Thymus (tissue), 14 donors: ENCODE measurements around the gene FKBP10. TPM values are rescaled to one million over a fixed set of nuclear protein-coding genes. Genes with fewer than 3 reads are reported as not detected.
A peak's percentile ranks its signal among the peaks of the same experiment; 100 is the strongest.

Experiments used
- DNase-seq, 9 donors: peaks; one replicate each; pipeline ENCODE4 v3.0.0-alpha.2; 2013; ENCODE audit warnings: low spot score in 9 of 9, low read depth in 6 of 9, missing footprints in 1 of 9
- H3K27ac ChIP-seq, 2 donors: one replicate each; pipeline ENCODE4 v1.5.1; 2013; ENCODE audit warnings: control low read depth in 1 of 2, low read depth in 1 of 2, low read length in 1 of 2, mild to moderate bottlenecking in 1 of 2, moderate library complexity in 1 of 2
- H3K27me3 ChIP-seq, 2 donors: one replicate each; pipeline ENCODE4 v1.5.1; 2013; ENCODE audit warnings: low read length in 1 of 2; ENCODE audit not compliant: control insufficient read depth in 2 of 2, insufficient read depth in 1 of 2
- H3K36me3 ChIP-seq, 2 donors: one replicate each; pipeline ENCODE4 v1.5.1; 2013; ENCODE audit warnings: low read length in 1 of 2, mild to moderate bottlenecking in 1 of 2, moderate library complexity in 1 of 2; ENCODE audit not compliant: control insufficient read depth in 2 of 2, insufficient read depth in 2 of 2
- H3K4me1 ChIP-seq, 2 donors: one replicate each; pipeline ENCODE4 v1.5.1; 2013; ENCODE audit warnings: low read length in 2 of 2; ENCODE audit not compliant: control insufficient read depth in 2 of 2, insufficient read depth in 2 of 2
- H3K4me3 ChIP-seq, 2 donors: one replicate each; pipeline ENCODE4 v1.5.1; 2013; ENCODE audit warnings: low read length in 2 of 2, control low read depth in 1 of 2, mild to moderate bottlenecking in 1 of 2
- H3K9me3 ChIP-seq, 2 donors: one replicate each; pipeline ENCODE4 v1.5.1; 2013; ENCODE audit warnings: low read length in 1 of 2, mild to moderate bottlenecking in 1 of 2; ENCODE audit not compliant: control insufficient read depth in 2 of 2, insufficient read depth in 1 of 2
- WGBS: extraction: QIAGEN DNeasy Blood & Tissue Kit; methylation state at CpG from one replicate; pipeline ENCODE4 v1.1.7; 2013; 5-methylcytosine and 5-hydroxymethylcytosine counted together
- long read RNA-seq, 10 donors: transcript quantifications; one replicate each; lab custom pipeline, GENCODE V29; 2026
- polyA plus RNA-seq: library from polyadenylated mRNA; stranded (reverse); fragments of 200-250 nt; gene quantifications from one replicate; pipeline ENCODE4 v1.2.3, GENCODE V29; 2013
- total RNA-seq: library from RNA; stranded (reverse); fragments of 120-200 nt; gene quantifications from one replicate; pipeline ENCODE4 v1.2.4, GENCODE V29; 2013
- donor health status: healthy.

The FKBP10 gene, protein sequence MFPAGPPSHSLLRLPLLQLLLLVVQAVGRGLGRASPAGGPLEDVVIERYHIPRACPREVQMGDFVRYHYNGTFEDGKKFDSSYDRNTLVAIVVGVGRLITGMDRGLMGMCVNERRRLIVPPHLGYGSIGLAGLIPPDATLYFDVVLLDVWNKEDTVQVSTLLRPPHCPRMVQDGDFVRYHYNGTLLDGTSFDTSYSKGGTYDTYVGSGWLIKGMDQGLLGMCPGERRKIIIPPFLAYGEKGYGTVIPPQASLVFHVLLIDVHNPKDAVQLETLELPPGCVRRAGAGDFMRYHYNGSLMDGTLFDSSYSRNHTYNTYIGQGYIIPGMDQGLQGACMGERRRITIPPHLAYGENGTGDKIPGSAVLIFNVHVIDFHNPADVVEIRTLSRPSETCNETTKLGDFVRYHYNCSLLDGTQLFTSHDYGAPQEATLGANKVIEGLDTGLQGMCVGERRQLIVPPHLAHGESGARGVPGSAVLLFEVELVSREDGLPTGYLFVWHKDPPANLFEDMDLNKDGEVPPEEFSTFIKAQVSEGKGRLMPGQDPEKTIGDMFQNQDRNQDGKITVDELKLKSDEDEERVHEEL
- total RNA-seq, result 9.1 TPM
- polyA plus RNA-seq, result 9.6 TPM
- long read RNA-seq, donor 1, result 0 reads
- long read RNA-seq, donor 2, result 0 reads
- long read RNA-seq, donor 3, partial matches to known transcripts, result 0 of 3 reads
- long read RNA-seq, donor 3, other reads (novel, unspliced or antisense), result 0 of 3 reads
- long read RNA-seq, donor 4, partial matches to known transcripts, result 0 of 1 reads
- long read RNA-seq, donor 4, other reads (novel, unspliced or antisense), result 0 of 1 reads
- long read RNA-seq, donor 5, transcript FKBP10-201 (10 exons, 2,662 nt), result major isoform, 7 of 20 reads
- long read RNA-seq, donor 5, partial matches to known transcripts, result 12 of 20 reads
- long read RNA-seq, donor 5, other reads (novel, unspliced or antisense), result 0 of 20 reads
- long read RNA-seq, donor 6, partial matches to known transcripts, result 0 of 5 reads
- long read RNA-seq, donor 6, other reads (novel, unspliced or antisense), result 0 of 5 reads
- long read RNA-seq, donor 7, partial matches to known transcripts, result 0 of 1 reads
- long read RNA-seq, donor 7, other reads (novel, unspliced or antisense), result 0 of 1 reads
- long read RNA-seq, donor 8, result 0 reads
- long read RNA-seq, donor 9, partial matches to known transcripts, result 0 of 3 reads
- long read RNA-seq, donor 9, other reads (novel, unspliced or antisense), result 0 of 3 reads
- long read RNA-seq, donor 10, result 0 reads

DNA sequence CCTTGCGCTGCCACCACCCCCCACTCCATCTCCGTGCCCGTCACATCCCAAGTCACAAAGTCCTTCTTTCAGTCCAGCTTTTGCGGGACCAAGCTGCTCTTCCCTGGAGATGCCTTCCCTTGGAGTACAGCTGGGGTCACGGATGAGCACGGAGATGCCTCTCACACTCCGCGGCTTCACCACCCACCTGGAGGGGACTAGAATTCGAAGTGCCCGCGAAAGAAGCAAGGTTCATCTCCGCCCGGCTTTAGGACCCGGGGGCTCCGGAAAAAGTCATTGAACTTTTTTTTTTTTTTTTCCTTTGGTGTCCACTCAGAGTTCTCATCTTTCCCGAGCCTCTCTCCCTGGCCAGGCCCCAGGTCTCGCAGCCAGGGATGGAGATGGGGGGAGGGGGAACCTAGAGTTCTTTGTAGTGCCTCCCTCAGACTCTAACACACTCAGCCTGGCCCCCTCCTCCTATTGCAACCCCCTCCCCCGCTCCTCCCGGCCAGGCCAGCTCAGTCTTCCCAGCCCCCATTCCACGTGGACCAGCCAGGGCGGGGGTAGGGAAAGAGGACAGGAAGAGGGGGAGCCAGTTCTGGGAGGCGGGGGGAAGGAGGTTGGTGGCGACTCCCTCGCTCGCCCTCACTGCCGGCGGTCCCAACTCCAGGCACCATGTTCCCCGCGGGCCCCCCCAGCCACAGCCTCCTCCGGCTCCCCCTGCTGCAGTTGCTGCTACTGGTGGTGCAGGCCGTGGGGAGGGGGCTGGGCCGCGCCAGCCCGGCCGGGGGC lies at the start of gene FKBP10:
TSS of gene FKBP10 (plus strand) at position 624 of the 771 bp plus-strand sequence. CDS start at position 655, 31 bp downstream.
- H3K4me1 ChIP-seq, result peaks cover 9 to 14% of the 10 kb centered on the region in 2 donors
- no peaks in the 10 kb centered on the region for H3K36me3 ChIP-seq
- peak in 1 of 9 donors; percentile 60 for DNase-seq
- H3K27ac ChIP-seq, result no peak within 1 kb of the TSS
- WGBS, result 9% methylated on average over 35 of the region's 35 CpGs
- H3K4me3 ChIP-seq, result peak within 1 kb of the TSS; percentile 14 to 78
- peaks cover 2 to 7% of the 10 kb centered on the region in 2 donors for H3K9me3 ChIP-seq
- peaks cover 34 to 65% of the 10 kb centered on the region in 2 donors for H3K27me3 ChIP-seq

DNA sequence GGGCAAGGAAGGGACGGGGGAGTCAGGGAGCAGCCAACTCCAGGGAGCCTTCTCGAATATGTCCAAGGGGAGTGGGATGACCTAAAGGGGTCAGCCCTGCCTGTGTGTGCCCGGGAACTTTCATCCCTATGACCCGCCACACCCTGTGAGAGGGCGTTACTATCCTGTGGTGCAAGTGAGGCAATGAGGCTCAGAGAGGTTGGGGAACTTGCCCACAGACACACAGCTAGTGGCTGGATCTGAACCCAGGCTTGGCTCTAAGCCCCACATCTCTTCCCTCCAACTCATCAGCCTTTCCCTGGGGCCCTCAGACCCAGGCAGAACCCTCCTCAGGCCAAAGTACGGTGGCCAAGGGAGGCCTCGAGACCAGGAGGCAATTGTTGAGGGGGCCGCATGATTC lies 49.5 kb upstream of the FKBP10 start:
- no peak for DNase-seq
- H3K36me3 ChIP-seq, result peaks cover 3 to 54% of the 10 kb centered on the region in 2 donors
- WGBS, result 97% methylated on average over 8 of the region's 8 CpGs
- H3K27ac ChIP-seq, result no peak overlapping the region
- H3K27me3 ChIP-seq, result no peaks in the 10 kb centered on the region
- no peaks in the 10 kb centered on the region for H3K4me1 ChIP-seq
- H3K4me3 ChIP-seq, result no peak overlapping the region
- H3K9me3 ChIP-seq, result no peaks in the 10 kb centered on the region

DNA sequence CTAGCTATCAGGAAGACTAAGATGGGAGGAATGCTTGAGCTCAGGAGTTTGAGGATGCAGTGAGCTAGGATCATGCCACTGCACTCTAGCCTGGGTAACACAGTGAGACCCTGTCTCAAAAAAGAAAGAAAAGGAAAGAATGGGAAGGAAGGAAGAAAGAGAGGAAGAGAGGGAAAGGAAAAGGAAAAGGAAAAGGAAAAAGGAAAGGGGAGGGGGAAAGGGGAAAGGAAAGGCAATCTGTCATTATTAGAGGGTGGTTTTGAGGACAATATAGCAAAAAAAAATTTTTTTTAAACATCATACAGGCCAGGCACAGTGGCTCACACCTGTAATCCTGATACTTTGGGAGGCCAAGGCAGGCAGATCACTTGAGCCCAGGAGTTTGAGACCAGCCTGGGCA lies 46.7 kb upstream of the FKBP10 start:
- no peak overlapping the region for H3K27ac ChIP-seq

DNA sequence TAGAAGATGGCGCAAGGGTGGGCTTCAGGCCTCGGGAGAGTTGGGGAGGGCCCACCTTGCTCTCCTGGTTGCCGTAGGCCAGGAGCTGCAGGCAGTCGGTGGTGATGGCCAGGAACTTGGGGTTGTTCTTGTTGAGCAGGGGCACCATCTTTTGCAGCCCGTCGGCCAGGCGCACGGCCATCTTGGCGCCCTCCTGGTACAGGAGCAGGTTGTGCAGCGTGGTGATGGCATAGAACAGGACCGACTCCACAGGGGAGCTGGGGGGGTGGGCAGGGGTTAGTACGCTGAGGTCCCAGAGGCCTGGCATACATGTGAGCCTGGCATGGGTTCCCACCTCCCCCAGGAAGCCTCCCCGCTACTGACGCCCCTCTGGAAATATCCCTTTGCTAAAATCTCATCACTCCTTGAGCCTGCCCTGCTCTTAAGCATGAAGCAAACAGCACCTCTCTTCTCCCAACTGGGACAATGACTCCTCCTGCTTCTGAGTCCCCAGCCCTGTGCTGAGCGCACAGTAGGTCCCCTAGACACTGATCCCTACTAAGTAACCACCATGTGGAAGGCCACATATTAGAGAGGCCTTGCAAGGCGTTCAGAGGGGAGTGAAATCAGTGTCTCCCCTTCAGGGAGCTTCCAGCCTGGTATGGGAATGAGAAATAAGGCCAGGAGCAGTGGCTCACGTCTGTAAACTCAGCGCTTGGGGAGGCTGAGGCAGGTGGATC lies 45.3 kb upstream of the FKBP10 start:
- Histone ChIP-seq H3K27me3 (no peaks in the 10 kb centered on the region), H3K36me3 (peaks cover 11 to 56% of the 10 kb centered on the region in 2 donors), H3K4me1 (peaks cover 0 to 3% of the 10 kb centered on the region in 2 donors), H3K9me3 (peaks cover 0 to 1% of the 10 kb centered on the region in 2 donors), H3K27ac (no peak overlapping the region), H3K4me3 (no peak overlapping the region)
- 97% methylated on average over 18 of the region's 18 CpGs for WGBS
- DNase-seq, result no peak

More for the DNA sequence above, 46.7 kb upstream of the FKBP10 start:
- Histone ChIP-seq H3K4me3 (no peak overlapping the region), H3K4me1 (no peaks in the 10 kb centered on the region), H3K36me3 (peaks cover 7 to 57% of the 10 kb centered on the region in 2 donors), H3K9me3 (peaks cover 0 to 1% of the 10 kb centered on the region in 2 donors), H3K27me3 (no peaks in the 10 kb centered on the region)
- no peak for DNase-seq

DNA sequence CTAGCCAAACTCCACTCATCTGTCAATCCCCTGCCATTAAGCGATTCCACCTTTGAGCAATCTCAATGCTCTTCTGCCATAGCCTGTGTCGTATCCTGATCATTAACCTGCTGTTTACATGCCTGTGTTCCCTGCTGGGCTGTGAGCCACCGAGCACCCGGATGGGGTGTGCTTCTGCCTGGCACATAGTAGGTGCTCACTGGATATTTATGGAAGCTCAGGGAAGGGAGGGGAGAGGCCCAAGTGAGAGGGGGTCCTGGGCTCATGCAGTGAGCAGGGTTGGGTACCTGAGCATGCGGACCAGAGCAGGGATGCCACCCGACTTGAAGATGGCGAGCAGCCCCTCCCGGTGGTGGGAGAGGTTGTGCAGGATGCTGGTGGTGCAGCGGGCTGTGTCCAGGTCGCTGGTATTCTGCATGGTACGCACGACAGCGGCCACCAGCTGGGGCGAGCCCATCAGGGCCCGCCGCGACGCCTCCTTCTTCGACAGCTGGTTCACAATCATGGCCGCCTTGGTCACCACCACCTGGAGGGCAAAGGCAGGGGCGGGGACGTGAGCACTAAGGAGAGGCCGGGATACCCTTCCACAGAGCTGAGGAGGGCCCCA lies 44.0 kb upstream of the FKBP10 start:
- H3K9me3 ChIP-seq, result peaks cover 0 to 1% of the 10 kb centered on the region in 2 donors
- WGBS, result 98% methylated on average over 23 of the region's 23 CpGs
- H3K36me3 ChIP-seq, result peaks cover 7 to 44% of the 10 kb centered on the region in 2 donors
- no peak for DNase-seq
- no peak overlapping the region for H3K4me3 ChIP-seq
- peaks cover 0 to 8% of the 10 kb centered on the region in 2 donors for H3K4me1 ChIP-seq
- H3K27me3 ChIP-seq, result no peaks in the 10 kb centered on the region
- H3K27ac ChIP-seq, result no peak overlapping the region

DNA sequence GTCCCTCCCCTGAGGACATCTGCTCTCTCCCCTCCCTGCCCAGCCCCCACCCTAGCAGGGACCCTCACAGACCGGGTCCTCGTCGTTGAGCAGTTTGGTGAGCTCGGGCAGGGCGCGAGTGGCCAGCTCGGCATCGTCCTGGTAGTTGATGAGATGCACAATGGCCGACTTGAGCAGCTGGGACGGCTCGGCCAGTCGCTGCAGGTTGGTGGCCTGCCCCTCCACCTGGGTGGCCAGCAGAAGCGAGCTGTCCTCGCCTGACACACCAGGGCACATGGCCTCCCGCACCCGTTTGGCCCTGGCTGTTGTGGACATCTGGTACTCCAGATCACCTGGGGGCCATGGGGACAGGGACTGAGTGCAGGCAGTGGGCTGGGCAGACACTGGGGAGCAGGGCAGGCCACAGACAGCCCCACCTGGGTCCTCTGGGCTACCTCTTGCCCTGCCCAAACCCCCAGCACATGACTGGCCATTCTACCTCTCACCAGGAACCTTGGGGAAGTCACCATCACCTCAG lies 43.4 kb upstream of the FKBP10 start:
- DNase-seq, result no peak
- Histone ChIP-seq H3K27ac (no peak overlapping the region), H3K36me3 (peaks cover 7 to 40% of the 10 kb centered on the region in 2 donors), H3K4me3 (no peak overlapping the region), H3K4me1 (peaks cover 0 to 10% of the 10 kb centered on the region in 2 donors), H3K27me3 (no peaks in the 10 kb centered on the region), H3K9me3 (peaks cover 0 to 1% of the 10 kb centered on the region in 2 donors)
- WGBS, result 97% methylated on average over 16 of the region's 16 CpGs

DNA sequence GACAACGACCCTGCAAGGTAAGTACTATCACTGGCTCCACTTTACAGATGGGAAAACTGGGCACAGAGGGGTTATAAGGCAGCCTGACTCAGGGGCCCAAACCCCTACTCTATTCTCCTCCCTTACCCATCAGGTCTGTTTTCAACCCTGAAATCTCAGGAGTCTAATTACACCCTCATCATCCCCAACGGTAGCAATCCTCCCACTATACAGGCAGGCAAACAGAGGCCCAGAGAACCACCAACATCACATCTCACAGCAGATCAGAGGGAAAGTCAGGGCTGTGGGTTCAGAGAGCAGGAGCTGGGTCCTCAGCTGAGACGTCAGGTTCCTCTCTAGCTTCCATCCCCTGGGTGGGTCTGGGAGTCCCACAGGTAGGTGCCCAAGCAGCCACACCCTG lies 42.8 kb upstream of the FKBP10 start:
- WGBS, result 93% methylated on average over 3 of the region's 3 CpGs
- peaks cover 0 to 1% of the 10 kb centered on the region in 2 donors for H3K9me3 ChIP-seq
- H3K36me3 ChIP-seq, result peaks cover 7 to 35% of the 10 kb centered on the region in 2 donors
- peaks cover 0 to 10% of the 10 kb centered on the region in 2 donors for H3K4me1 ChIP-seq
- DNase-seq, result no peak
- H3K4me3 ChIP-seq, result no peak overlapping the region
- H3K27ac ChIP-seq, result no peak overlapping the region
- H3K27me3 ChIP-seq, result no peaks in the 10 kb centered on the region
